Measurements from ENCODE around the gene SNX27. TPM values are rescaled to one million over a fixed set of nuclear protein-coding genes. Genes with fewer than 3 reads are reported as not detected.
"Not testable (repeated sequence)": the region's sequence is repeated elsewhere in the genome, so short reads cannot be mapped to it uniquely, and the experiment has no call there.

The SNX27 gene
- total RNA-seq, 1 donor from 2014 or later = 50.0 TPM

DNA sequence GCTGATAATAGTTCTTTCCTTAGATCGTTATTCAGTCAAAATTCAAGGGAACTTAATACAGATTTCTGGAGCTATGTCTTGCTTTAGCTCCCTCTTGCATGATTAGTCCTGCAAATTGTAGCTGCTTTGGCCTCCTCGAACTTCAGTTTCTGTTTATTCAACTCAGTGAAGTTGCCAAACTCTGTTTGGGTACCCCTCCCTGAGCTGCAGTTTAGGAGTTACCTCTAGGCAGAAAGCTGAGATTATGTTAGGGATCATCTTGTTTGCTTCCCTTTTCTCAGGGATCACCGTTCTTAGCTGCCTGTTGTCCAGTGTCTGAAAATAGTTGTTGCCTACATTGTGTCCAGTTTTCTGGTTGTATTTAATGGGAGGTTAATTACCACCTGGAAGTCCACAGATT, 43.5 kb downstream of the SNX27 start:
- peak overlapping the region; percentile 76 for H3K27ac Mint-ChIP-seq
- TF ChIP-seq, protein P1, sequence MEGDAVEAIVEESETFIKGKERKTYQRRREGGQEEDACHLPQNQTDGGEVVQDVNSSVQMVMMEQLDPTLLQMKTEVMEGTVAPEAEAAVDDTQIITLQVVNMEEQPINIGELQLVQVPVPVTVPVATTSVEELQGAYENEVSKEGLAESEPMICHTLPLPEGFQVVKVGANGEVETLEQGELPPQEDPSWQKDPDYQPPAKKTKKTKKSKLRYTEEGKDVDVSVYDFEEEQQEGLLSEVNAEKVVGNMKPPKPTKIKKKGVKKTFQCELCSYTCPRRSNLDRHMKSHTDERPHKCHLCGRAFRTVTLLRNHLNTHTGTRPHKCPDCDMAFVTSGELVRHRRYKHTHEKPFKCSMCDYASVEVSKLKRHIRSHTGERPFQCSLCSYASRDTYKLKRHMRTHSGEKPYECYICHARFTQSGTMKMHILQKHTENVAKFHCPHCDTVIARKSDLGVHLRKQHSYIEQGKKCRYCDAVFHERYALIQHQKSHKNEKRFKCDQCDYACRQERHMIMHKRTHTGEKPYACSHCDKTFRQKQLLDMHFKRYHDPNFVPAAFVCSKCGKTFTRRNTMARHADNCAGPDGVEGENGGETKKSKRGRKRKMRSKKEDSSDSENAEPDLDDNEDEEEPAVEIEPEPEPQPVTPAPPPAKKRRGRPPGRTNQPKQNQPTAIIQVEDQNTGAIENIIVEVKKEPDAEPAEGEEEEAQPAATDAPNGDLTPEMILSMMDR (IDR thresholded peaks at IDR 0.05; ENCODE audit: unreplicated experiment) = no peak
- DNase-seq (ENCODE audit: low spot score, unreplicated experiment) = no peak
- peaks cover 14% of the 10 kb centered on the region for H3K4me1 Mint-ChIP-seq (ENCODE audit: low read depth)
- H3K27me3 Mint-ChIP-seq = no peaks in the 10 kb centered on the region
- H3K4me3 Mint-ChIP-seq (ENCODE audit: low read depth) = no peak overlapping the region
- peaks cover 4% of the 10 kb centered on the region for H3K9me3 Mint-ChIP-seq (ENCODE audit: low read depth)
- peaks cover 29% of the 10 kb centered on the region for H3K36me3 Mint-ChIP-seq (ENCODE audit: insufficient read depth)

DNA sequence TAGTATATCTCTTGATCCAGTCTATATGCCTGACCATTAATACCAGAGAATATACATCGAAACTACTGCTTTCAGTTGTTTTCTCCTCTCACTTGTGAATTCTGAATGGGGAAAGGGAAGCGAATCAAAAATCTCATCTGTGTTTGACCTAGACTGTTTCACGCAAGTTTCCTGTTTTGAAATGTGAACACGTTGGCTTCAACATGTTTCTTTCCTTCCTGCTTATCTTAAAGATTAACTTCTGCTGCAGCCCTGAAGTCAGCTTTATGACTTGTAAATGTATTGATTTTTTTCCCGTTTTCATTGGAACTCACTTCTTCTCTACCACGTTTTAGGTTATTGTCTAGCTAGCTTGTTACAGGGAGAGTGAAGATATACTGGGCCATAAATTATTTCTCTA, 49.9 kb downstream of the SNX27 start:
- Mint-ChIP-seq H3K4me3 (ENCODE audit: low read depth) (no peak overlapping the region), H3K4me1 (ENCODE audit: low read depth) (peaks cover 5% of the 10 kb centered on the region), H3K36me3 (ENCODE audit: insufficient read depth) (peaks cover 19% of the 10 kb centered on the region), H3K27me3 (no peaks in the 10 kb centered on the region), H3K9me3 (ENCODE audit: low read depth) (no peaks in the 10 kb centered on the region), H3K27ac (peak overlapping the region; percentile 17)
- DNase-seq (ENCODE audit: low spot score, unreplicated experiment) = no peak
- TF ChIP-seq, protein P1 (IDR thresholded peaks at IDR 0.05; ENCODE audit: unreplicated experiment) = no peak

DNA sequence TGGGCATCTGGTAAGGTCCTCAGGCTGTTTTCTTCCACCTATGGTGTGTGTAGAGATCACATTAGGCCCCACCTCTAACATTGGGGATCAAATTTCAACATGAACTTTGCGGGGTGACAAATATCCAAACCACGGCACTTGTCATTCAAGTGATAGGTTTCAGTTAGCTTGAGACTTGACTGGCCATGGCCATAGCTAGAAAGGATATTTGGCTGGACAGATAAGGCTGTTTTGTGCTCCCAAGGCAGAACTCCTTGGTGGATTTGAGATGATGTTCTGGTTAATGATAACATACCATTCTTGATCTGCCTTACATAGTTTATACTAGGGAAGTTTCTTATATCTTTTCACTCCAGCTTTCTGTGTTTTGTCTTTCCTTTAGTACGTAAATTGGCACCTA, 56.2 kb downstream of the SNX27 start:
- no peaks in the 10 kb centered on the region for H3K27me3 Mint-ChIP-seq
- H3K4me3 Mint-ChIP-seq (ENCODE audit: low read depth) = no peak overlapping the region
- no peaks in the 10 kb centered on the region for H3K4me1 Mint-ChIP-seq (ENCODE audit: low read depth)
- no peak overlapping the region for H3K27ac Mint-ChIP-seq
- peaks cover 36% of the 10 kb centered on the region for H3K36me3 Mint-ChIP-seq (ENCODE audit: insufficient read depth)
- TF ChIP-seq, protein P1 (IDR thresholded peaks at IDR 0.05; ENCODE audit: unreplicated experiment) = no peak
- no peak for DNase-seq (ENCODE audit: low spot score, unreplicated experiment)
- peaks cover 16% of the 10 kb centered on the region for H3K9me3 Mint-ChIP-seq (ENCODE audit: low read depth)

DNA sequence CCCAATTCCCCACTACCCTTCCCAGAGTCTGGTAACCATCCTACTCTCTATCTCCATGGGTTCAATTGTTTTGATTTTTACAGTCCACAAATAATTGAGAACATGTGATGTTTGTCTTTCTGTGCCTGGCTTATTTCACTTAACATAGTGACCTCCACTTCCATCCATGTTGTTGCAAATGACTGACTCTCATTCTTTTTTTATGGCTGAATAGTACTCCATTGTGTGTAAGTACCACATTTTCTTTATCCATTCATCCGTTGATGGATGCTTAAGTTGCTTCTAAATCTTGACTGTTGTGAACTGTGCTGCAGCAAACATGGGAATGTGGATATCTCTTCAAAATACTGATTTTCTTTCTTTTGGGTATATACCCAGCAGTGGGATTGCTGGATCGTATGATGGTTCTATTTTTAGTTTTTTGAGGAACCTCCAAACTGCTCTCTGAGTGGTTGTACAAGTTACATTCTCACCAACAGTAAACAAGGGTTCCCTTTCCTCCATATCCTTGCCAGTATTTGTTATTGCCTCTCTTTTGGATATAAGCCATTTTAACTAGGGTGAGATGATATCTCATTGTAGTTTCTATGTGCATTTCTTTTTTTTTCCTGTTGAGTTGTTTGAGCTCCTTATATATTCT, 58.3 kb downstream of the SNX27 start:
- H3K27me3 Mint-ChIP-seq; DNase-seq (ENCODE audit: low spot score, unreplicated experiment); H3K4me3 Mint-ChIP-seq (ENCODE audit: low read depth); H3K4me1 Mint-ChIP-seq (ENCODE audit: low read depth): not testable (repeated sequence)
- H3K27ac Mint-ChIP-seq = peak overlapping the region; percentile 22
- H3K36me3 Mint-ChIP-seq (ENCODE audit: insufficient read depth) = peaks cover 37% of the 10 kb centered on the region
- H3K9me3 Mint-ChIP-seq (ENCODE audit: low read depth) = peaks cover 16% of the 10 kb centered on the region

DNA sequence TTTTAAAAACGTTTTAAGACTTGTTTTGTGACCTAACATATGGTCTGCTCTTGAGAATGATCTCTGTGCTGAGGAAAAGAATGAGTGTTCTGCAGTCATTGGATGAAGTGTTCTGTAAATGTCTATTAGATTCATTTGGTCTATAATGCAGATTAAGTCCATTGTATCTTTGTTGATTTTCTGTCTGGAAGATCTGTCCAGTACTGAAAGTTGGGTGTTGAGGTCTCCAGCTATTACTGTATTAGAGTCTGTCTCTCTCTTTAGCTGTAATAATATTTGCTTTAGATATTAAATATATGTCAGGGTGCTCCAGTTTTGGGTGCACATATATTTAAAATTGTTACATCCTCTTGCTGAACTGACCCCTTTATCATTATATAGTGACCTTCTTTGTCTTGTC, 61.6 kb downstream of the SNX27 start:
- no peak for DNase-seq (ENCODE audit: low spot score, unreplicated experiment)
- Mint-ChIP-seq H3K4me3 (ENCODE audit: low read depth) (no peak overlapping the region), H3K4me1 (ENCODE audit: low read depth) (no peaks in the 10 kb centered on the region), H3K36me3 (ENCODE audit: insufficient read depth) (peaks cover 31% of the 10 kb centered on the region), H3K27ac (no peak overlapping the region), H3K9me3 (ENCODE audit: low read depth) (peaks cover 16% of the 10 kb centered on the region), H3K27me3 (no peaks in the 10 kb centered on the region)
- TF ChIP-seq, protein P1 (IDR thresholded peaks at IDR 0.05; ENCODE audit: unreplicated experiment) = no peak

DNA sequence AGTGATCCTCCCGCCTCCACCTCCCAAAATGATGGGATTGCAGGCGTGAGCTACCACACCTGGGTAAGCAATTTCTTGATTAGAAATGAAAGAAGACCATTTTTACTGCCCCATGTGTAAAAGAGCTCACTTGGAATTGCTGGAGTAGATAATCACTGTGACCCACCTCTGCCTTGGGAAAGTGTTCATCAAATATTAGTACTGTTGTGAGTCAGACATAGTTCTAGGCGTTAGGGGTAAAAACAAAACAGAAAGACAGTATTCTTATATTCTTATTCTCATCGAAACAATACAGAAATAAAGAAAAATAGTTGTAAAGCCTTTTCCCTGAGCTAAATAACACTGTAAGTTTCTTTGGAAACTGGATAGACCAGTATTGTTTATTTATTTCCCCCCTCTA, 68.5 kb downstream of the SNX27 start:
- H3K9me3 Mint-ChIP-seq (ENCODE audit: low read depth) = no peaks in the 10 kb centered on the region
- H3K36me3 Mint-ChIP-seq (ENCODE audit: insufficient read depth) = peaks cover 5% of the 10 kb centered on the region
- no peak overlapping the region for H3K27ac Mint-ChIP-seq
- TF ChIP-seq, protein P1 (IDR thresholded peaks at IDR 0.05; ENCODE audit: unreplicated experiment) = no peak
- DNase-seq (ENCODE audit: low spot score, unreplicated experiment) = no peak
- H3K4me1 Mint-ChIP-seq (ENCODE audit: low read depth) = peaks cover 5% of the 10 kb centered on the region
- no peaks in the 10 kb centered on the region for H3K27me3 Mint-ChIP-seq
- H3K4me3 Mint-ChIP-seq (ENCODE audit: low read depth) = no peak overlapping the region

Data from progenitor cell of endocrine pancreas (in vitro differentiated cells).